ENCODE results near the gene OR7A10.

OR7A10 gene

GRCh38 chr19:14830702-14831101, 18.0 kb downstream of the OR7A10 start:
- no peaks in the 10 kb centered on the region for H3K27me3 ChIP-seq
- intact Hi-C loops (cut with DNase I; ENCODE audit: low total_unique reads): no loop called here

GRCh38 chr19:14826006-14826405, 22.7 kb downstream of the OR7A10 start:
- peaks cover 0 to 13% of the 10 kb centered on the region in 2 donors for H3K27me3 ChIP-seq
- no peak for TF ChIP-seq CTCF (IDR thresholded peaks at IDR 0.05)
- no peak overlapping the region for H3K27ac ChIP-seq
- no peaks in the 10 kb centered on the region for H3K36me3 ChIP-seq
- DNase-seq: no peak
- no peaks in the 10 kb centered on the region for H3K4me1 ChIP-seq
- intact Hi-C loops (cut with DNase I; ENCODE audit: low total_unique reads): no loop called here
- H3K9me3 ChIP-seq: peaks cover 0 to 3% (median 0%) of the 10 kb centered on the region in 3 donors
- H3K4me3 ChIP-seq: no peak overlapping the region

More at GRCh38 chr19:14830702-14831101, 18.0 kb downstream of the OR7A10 start:
- no peak for DNase-seq
- Histone ChIP-seq H3K27ac (no peak overlapping the region), H3K36me3 (no peaks in the 10 kb centered on the region), H3K4me1 (no peaks in the 10 kb centered on the region), H3K9me3 (no peaks in the 10 kb centered on the region), H3K4me3 (no peak overlapping the region)
- no peak for TF ChIP-seq CTCF (IDR thresholded peaks at IDR 0.05)

- Histone ChIP-seq H3K9me3 (peaks cover 0 to 3% (median 0%) of the 10 kb centered on the region in 3 donors), H3K27me3 (peaks cover 0 to 13% of the 10 kb centered on the region in 2 donors), H3K36me3 (no peaks in the 10 kb centered on the region), H3K27ac (no peak overlapping the region), H3K4me3 (no peak overlapping the region), H3K4me1 (no peaks in the 10 kb centered on the region)
- no peak for DNase-seq
- intact Hi-C loops (cut with DNase I; ENCODE audit: low total_unique reads): no loop called here
- TF ChIP-seq CTCF (IDR thresholded peaks at IDR 0.05): no peak
Observed at GRCh38 chr19:14821937-14822336, 26.8 kb downstream of the OR7A10 start.

GRCh38 chr19:14818588-14818987, 30.1 kb downstream of the OR7A10 start:
- intact Hi-C loops (cut with DNase I; ENCODE audit: low total_unique reads): no loop called here
- H3K9me3 ChIP-seq: no peaks in the 10 kb centered on the region
- TF ChIP-seq CTCF (IDR thresholded peaks at IDR 0.05): no peak
- no peaks in the 10 kb centered on the region for H3K4me1 ChIP-seq
- no peaks in the 10 kb centered on the region for H3K27me3 ChIP-seq
- no peak overlapping the region for H3K4me3 ChIP-seq
- no peak overlapping the region for H3K27ac ChIP-seq
- no peaks in the 10 kb centered on the region for H3K36me3 ChIP-seq
- no peak for DNase-seq

GRCh38 chr19:14817052-14817451, 31.7 kb downstream of the OR7A10 start:
- Histone ChIP-seq H3K4me1 (no peaks in the 10 kb centered on the region), H3K36me3 (no peaks in the 10 kb centered on the region), H3K4me3 (no peak overlapping the region), H3K27ac (no peak overlapping the region), H3K27me3 (peaks cover 0 to 3% of the 10 kb centered on the region in 2 donors), H3K9me3 (no peaks in the 10 kb centered on the region)
- no peak for DNase-seq
- TF ChIP-seq CTCF (IDR thresholded peaks at IDR 0.05): no peak
- intact Hi-C loops (cut with DNase I; ENCODE audit: low total_unique reads): no loop called here

All from tibial artery (tissue), 4 donors.